HepG2 (cell line): Measurements from ENCODE around the gene BCL2L2. TPM values are rescaled to one million over a fixed set of nuclear protein-coding genes. Genes with fewer than 3 reads are reported as not detected.

Experiments
- ATF3 ChIP-seq: sonication (generic); formaldehyde crosslinking; IDR thresholded peaks from 2 replicates; pipeline ENCODE4 v1.4.0; 2020; ENCODE audit warnings: missing genetic modification reagents
- FOXP4 ChIP-seq: sonication (generic); formaldehyde crosslinking; IDR thresholded peaks from 2 replicates; pipeline ENCODE4 v1.4.0; 2020; ENCODE audit warnings: missing genetic modification reagents
- HNRNPUL1 ChIP-seq: fragments of 200-400 bp; formaldehyde crosslinking; IDR thresholded peaks from 2 replicates; pipeline ENCODE4 v1.6.1; 2017; ENCODE audit warnings: low read depth, mild to moderate bottlenecking, low read length, moderate library complexity
- ISX ChIP-seq: sonication (generic); formaldehyde crosslinking; conservative IDR thresholded peaks from 2 replicates; pipeline ENCODE4 v1.5.0; 2020; ENCODE audit warnings: missing genetic modification reagents
- KAT7 ChIP-seq: IDR thresholded peaks from 2 replicates; pipeline ENCODE4 v1.6.1; 2018; ENCODE audit warnings: borderline replicate concordance, missing compliant biosample characterization
- KDM1A ChIP-seq: IDR thresholded peaks from 2 replicates; pipeline ENCODE4 v1.6.1; 2016; ENCODE audit warnings: missing compliant biosample characterization
- NR3C1 ChIP-seq: sonication (generic); formaldehyde crosslinking; IDR thresholded peaks from 2 replicates; pipeline ENCODE4 v1.4.0; 2020; ENCODE audit warnings: missing genetic modification reagents
- RARG ChIP-seq: sonication (generic); formaldehyde crosslinking; IDR thresholded peaks from 2 replicates; pipeline ENCODE4 v1.4.0; 2020; ENCODE audit warnings: low read depth, mild to moderate bottlenecking, missing genetic modification reagents
- ZBTB14 ChIP-seq: sonication (generic); formaldehyde crosslinking; IDR thresholded peaks from 2 replicates; pipeline ENCODE4 v1.4.0; 2020; ENCODE audit warnings: missing genetic modification reagents
- ZBTB21 ChIP-seq: sonication (generic); formaldehyde crosslinking; IDR thresholded peaks from 2 replicates; pipeline ENCODE4 v1.4.0; 2020; ENCODE audit warnings: missing genetic modification reagents
- ZBTB44 ChIP-seq: sonication (generic); formaldehyde crosslinking; IDR thresholded peaks from 2 replicates; pipeline ENCODE4 v1.4.0; 2020; ENCODE audit warnings: missing genetic modification reagents
- ZNF570 ChIP-seq: sonication (generic); formaldehyde crosslinking; IDR thresholded peaks from 2 replicates; pipeline ENCODE4 v1.4.0; 2020; ENCODE audit warnings: mild to moderate bottlenecking, missing genetic modification reagents, borderline replicate concordance
- ZNF737 ChIP-seq: sonication (generic); formaldehyde crosslinking; IDR thresholded peaks from 2 replicates; pipeline ENCODE4 v1.5.0; 2020; ENCODE audit warnings: missing genetic modification reagents, mild to moderate bottlenecking, borderline replicate concordance
- ZNF768 ChIP-seq: sonication (generic); formaldehyde crosslinking; IDR thresholded peaks from 2 replicates; pipeline ENCODE4 v1.4.0; 2020; ENCODE audit warnings: missing genetic modification reagents
- polyA plus RNA-seq, 8 experiments: library from polyadenylated mRNA; depleted of rRNA in 3 of 8; stranded (reverse) in 7 of 8; unstranded in 1 of 8; fragments of >200 nt; fragmentation: Illumina TruSeq in 4 of 8; extraction: Trizol in 4 of 8; gene quantifications; 2 replicates each; pipeline versions ENCODE4 v1.2.1 to v1.2.3, GENCODE V29; 2011 to 2016; ENCODE audit warnings: low read depth in 4 of 8, missing spikeins in 1 of 8, mixed read lengths in 1 of 8; ENCODE audit not compliant: insufficient read depth in 1 of 8
- total RNA-seq, 5 experiments: library from RNA; depleted of rRNA; stranded (reverse); fragments of >200 nt; fragmentation: Illumina TruSeq; extraction: Trizol; gene quantifications; 2 replicates each; pipeline ENCODE4 v1.2.3, GENCODE V29; 2016; ENCODE audit warnings: low read depth in 1 of 5
- TF ChIP-seq, protein P1 (sequence below): sonication (generic); formaldehyde crosslinking; IDR thresholded peaks from 2 replicates; pipeline ENCODE4 v1.8.0; 2022; ENCODE audit warnings: mild to moderate bottlenecking, missing genetic modification reagents, borderline replicate concordance
- TF ChIP-seq, protein P2 (sequence below): IDR thresholded peaks from 2 replicates; pipeline ENCODE4 v1.6.1; 2016; ENCODE audit warnings: low read depth, control low read depth
- TF ChIP-seq, protein P3 (sequence below): sonication (generic); formaldehyde crosslinking; IDR thresholded peaks from 2 replicates; pipeline ENCODE4 v1.4.0; 2020; ENCODE audit warnings: missing genetic modification reagents, borderline replicate concordance
- TF ChIP-seq, protein P4 (sequence below): sonication (generic); formaldehyde crosslinking; IDR thresholded peaks from 2 replicates; pipeline ENCODE4 v1.4.0; 2020; ENCODE audit warnings: mild to moderate bottlenecking, low read depth, missing genetic modification reagents

Gene BCL2L2
- total and polyA plus RNA-seq, 2 of the 13 experiments (the other 11 are each of a cell fraction or from before 2014, with no cell fraction given), result 28.1 to 49.8 TPM

DNA sequence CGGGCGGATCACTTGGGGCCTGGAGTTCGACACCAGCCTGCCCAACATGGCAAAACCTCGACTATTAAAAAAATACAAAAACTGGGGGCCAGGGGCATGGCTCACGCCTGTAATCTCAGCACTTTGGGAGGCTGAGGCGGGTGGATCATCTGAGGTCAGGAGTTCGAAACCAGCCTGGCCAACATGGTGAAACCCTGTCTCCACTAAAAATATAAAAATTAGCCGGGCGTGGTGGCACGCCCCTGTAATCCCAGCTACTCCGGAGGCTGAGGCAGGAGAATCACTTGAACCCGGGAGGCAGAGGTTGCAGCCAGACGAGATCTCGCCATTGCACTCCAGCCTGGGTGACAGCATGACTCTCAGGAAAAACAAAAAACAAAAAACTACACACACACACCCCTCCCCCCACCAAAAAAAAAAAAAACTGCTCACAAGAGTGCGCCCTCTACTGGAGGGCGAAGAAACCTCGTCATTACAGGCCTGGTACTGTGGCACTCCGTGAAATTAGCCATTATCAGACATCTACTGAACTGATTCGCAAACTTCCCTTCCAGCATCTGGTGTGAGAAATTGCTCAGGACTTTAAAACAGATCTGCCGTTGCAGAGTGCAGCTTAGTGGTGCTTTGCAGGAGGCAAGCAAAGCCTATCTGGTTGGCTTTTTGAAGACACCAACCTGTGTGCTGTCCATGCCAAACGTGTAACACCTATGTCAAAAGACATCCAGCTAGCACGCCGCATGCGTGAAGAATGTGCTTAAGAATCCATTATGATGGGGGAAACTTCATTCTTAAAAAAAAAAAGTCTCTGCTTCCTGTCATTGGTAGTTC lies 11.7 kb upstream of the BCL2L2 start (continued):
- no peak for TF ChIP-seq KDM1A
- TF ChIP-seq, protein P1, sequence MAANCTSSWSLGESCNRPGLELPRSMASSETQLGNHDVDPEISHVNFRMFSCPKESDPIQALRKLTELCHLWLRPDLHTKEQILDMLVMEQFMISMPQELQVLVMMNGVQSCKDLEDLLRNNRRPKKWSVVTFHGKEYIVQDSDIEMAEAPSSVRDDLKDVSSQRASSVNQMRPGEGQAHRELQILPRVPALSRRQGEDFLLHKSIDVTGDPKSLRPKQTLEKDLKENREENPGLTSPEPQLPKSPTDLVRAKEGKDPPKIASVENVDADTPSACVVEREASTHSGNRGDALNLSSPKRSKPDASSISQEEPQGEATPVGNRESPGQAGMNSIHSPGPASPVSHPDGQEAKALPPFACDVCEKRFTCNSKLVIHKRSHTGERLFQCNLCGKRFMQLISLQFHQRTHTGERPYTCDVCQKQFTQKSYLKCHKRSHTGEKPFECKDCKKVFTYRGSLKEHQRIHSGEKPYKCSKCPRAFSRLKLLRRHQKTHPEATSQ (CRISPR knock-in tag), result no peak
- TF ChIP-seq NR3C1 (CRISPR knock-in tag), result no peak
- no peak for TF ChIP-seq ZBTB21
- peak; percentile 49; the same call in 1 of the 2 replicates for TF ChIP-seq FOXP4 (CRISPR knock-in tag)
- 0 out of 2 replicates have a peak, but pooled peaks have one; percentile 37 for TF ChIP-seq ZBTB14 (CRISPR knock-in tag)
- TF ChIP-seq KAT7 (CRISPR knock-in tag), result peak; percentile 17; the same call in 1 of the 2 replicates
- TF ChIP-seq ISX (CRISPR knock-in tag), result peak; percentile 82; the same call in 1 of the 2 replicates
- no peak for TF ChIP-seq RARG (CRISPR knock-in tag)
- no peak for TF ChIP-seq HNRNPUL1
- no peak for TF ChIP-seq ZBTB44
- TF ChIP-seq, protein P2, sequence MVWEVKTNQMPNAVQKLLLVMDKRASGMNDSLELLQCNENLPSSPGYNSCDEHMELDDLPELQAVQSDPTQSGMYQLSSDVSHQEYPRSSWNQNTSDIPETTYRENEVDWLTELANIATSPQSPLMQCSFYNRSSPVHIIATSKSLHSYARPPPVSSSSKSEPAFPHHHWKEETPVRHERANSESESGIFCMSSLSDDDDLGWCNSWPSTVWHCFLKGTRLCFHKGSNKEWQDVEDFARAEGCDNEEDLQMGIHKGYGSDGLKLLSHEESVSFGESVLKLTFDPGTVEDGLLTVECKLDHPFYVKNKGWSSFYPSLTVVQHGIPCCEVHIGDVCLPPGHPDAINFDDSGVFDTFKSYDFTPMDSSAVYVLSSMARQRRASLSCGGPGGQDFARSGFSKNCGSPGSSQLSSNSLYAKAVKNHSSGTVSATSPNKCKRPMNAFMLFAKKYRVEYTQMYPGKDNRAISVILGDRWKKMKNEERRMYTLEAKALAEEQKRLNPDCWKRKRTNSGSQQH (CRISPR knock-in tag), result no peak; the same call in 1 of the 2 replicates
- TF ChIP-seq ZNF737, result no peak
- TF ChIP-seq, protein P3, sequence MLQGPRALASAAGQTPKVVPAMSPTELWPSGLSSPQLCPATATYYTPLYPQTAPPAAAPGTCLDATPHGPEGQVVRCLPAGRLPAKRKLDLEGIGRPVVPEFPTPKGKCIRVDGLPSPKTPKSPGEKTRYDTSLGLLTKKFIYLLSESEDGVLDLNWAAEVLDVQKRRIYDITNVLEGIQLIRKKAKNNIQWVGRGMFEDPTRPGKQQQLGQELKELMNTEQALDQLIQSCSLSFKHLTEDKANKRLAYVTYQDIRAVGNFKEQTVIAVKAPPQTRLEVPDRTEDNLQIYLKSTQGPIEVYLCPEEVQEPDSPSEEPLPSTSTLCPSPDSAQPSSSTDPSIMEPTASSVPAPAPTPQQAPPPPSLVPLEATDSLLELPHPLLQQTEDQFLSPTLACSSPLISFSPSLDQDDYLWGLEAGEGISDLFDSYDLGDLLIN (CRISPR knock-in tag), result no peak
- TF ChIP-seq ATF3 (CRISPR knock-in tag), result no peak
- no peak for TF ChIP-seq ZNF570 (CRISPR knock-in tag)
- TF ChIP-seq, protein P4, sequence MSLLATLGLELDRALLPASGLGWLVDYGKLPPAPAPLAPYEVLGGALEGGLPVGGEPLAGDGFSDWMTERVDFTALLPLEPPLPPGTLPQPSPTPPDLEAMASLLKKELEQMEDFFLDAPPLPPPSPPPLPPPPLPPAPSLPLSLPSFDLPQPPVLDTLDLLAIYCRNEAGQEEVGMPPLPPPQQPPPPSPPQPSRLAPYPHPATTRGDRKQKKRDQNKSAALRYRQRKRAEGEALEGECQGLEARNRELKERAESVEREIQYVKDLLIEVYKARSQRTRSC (CRISPR knock-in tag), result no peak
- 0 out of 2 replicates have a peak, but pooled peaks have one; percentile 39 for TF ChIP-seq ZNF768 (CRISPR knock-in tag)
